Astrocyte (in vitro differentiated cells and primary cell): ENCODE measurements around the gene SLC6A7.

Experiments
- CTCF ChIP-seq: IDR thresholded peaks from 2 replicates; pipeline ENCODE4 v1.5.1; 2011; ENCODE audit warnings: low read depth, mild to moderate bottlenecking, inconsistent platforms, low read length, moderate library complexity; ENCODE audit not compliant: insufficient read depth
- EZH2 ChIP-seq: IDR thresholded peaks from 2 replicates; pipeline ENCODE4 v1.6.1; 2012; ENCODE audit warnings: mild to moderate bottlenecking, low read length, inconsistent platforms; ENCODE audit not compliant: insufficient read depth

GRCh38 chr5:150154618-150155128, 35.2 kb upstream of the SLC6A7 start:
- TF ChIP-seq CTCF (no peak), EZH2 (no peak)
